ENCODE measurements around the gene SESN1. TPM values are rescaled to one million over a fixed set of nuclear protein-coding genes. Genes with fewer than 3 reads are reported as not detected.

SESN1 gene
- total and polyA plus RNA-seq, 10 donors: 26.8 to 115 (median 59.6) TPM

DNA sequence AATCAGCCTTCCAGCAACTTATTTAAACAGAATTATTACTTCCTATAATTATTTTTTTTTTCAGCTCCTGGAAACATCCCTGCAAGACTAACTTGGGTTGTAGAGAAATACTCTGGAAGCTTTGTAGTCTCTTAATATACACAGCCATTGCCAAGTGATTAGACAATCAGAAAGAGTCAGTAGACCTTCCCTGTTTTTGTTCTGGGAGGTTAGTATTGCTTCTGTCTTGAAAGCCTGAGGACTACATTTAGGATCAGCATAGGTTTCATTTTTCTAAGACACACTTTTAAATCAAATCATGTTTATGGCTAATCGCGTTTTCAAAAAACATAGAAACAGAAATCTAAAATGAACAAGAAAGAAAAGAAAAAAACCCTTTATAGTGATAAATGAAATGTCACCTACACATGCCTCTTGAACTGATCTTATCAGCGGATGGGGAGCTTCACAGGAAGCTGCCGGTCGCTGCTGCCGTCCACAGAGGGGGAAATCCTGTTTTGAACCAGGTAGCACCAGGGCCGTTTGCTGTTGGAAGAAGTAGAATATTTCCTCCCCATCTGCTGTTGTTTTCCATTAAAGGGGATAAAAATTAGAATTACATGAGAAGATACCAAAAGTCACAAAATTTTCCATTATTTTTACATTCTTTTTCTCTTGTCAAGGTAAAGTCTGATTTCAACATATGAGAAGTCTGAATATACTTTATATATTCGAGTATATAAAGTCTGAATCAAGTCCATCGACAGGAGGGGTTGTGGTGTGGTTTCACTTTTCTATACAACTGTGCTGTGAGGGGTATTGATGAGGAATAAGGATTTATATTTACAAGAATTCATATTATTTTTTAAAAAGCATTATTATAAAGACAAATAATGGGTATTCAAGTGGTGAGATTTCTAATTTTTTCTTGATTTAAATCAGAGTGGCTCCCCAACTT lies 151.8 kb downstream of the SESN1 start:
- intact Hi-C loops (cut with DNase I; ENCODE audit: low total_unique reads): no loop called here
- peak overlapping the region; percentile 20 to 85 (median 75) for H3K27ac ChIP-seq
- H3K36me3 ChIP-seq: no peaks in the 10 kb centered on the region
- peak; percentile 87 for DNase-seq
- no peaks in the 10 kb centered on the region for H3K27me3 ChIP-seq (replicated peaks in 1 of 7)
- WGBS, 5 donors: 15 to 30% (median 17%) methylated on average over 9 of the region's 9 CpGs
- H3K4me3 ChIP-seq: peak overlapping the region in 1 of 8 donors; percentile 24
- no peaks in the 10 kb centered on the region for H3K9me3 ChIP-seq
- TF ChIP-seq POLR2AphosphoS5 (IDR thresholded peaks at IDR 0.05) (peak in 1 of 3 donors; percentile 46), POLR2A (IDR thresholded peaks at IDR 0.05) (no peak)
- H3K4me1 ChIP-seq: peaks cover 36 to 68% (median 59%) of the 10 kb centered on the region in 6 donors

DNA sequence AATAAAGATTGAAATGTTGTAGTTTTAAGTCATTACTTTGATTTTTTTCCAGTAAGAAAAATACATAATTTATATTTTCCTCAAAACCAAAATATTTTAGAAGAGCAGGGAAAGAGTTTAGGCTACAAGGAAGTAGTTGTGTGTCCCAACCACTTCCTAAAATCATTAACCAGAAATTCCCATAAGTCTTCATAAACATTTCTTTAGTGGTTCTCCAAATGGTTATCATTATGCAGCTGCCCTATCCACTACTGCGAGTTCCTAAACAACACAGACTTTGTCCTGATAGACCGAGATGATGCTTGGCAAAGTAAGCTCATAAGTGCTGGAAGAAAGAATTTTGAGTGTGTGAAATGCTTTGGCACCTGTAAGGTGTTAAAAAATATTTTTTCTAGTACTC lies 152.8 kb downstream of the SESN1 start:
- no peaks in the 10 kb centered on the region for H3K27me3 ChIP-seq (replicated peaks in 1 of 7)
- no peak for TF ChIP-seq POLR2AphosphoS5 (IDR thresholded peaks at IDR 0.05)
- TF ChIP-seq, protein P1, sequence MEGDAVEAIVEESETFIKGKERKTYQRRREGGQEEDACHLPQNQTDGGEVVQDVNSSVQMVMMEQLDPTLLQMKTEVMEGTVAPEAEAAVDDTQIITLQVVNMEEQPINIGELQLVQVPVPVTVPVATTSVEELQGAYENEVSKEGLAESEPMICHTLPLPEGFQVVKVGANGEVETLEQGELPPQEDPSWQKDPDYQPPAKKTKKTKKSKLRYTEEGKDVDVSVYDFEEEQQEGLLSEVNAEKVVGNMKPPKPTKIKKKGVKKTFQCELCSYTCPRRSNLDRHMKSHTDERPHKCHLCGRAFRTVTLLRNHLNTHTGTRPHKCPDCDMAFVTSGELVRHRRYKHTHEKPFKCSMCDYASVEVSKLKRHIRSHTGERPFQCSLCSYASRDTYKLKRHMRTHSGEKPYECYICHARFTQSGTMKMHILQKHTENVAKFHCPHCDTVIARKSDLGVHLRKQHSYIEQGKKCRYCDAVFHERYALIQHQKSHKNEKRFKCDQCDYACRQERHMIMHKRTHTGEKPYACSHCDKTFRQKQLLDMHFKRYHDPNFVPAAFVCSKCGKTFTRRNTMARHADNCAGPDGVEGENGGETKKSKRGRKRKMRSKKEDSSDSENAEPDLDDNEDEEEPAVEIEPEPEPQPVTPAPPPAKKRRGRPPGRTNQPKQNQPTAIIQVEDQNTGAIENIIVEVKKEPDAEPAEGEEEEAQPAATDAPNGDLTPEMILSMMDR (IDR thresholded peaks at IDR 0.05 in 8 of 11, conservative IDR thresholded peaks at IDR 0.05 in 3 of 11): no peak
- no peak for TF ChIP-seq POLR2A (IDR thresholded peaks at IDR 0.05)
- H3K4me1 ChIP-seq: peaks cover 29 to 58% (median 50%) of the 10 kb centered on the region in 6 donors
- no peaks in the 10 kb centered on the region for H3K36me3 ChIP-seq
- WGBS, 5 donors: 62 to 78% (median 70%) methylated on average over 2 of the region's 2 CpGs
- H3K27ac ChIP-seq: peak overlapping the region in 6 of 8 donors; percentile 20 to 85 (median 75)
- intact Hi-C loops (cut with DNase I; ENCODE audit: low total_unique reads): no loop called here
- H3K4me3 ChIP-seq: no peak overlapping the region
- no peaks in the 10 kb centered on the region for H3K9me3 ChIP-seq
- no peak for DNase-seq

DNA sequence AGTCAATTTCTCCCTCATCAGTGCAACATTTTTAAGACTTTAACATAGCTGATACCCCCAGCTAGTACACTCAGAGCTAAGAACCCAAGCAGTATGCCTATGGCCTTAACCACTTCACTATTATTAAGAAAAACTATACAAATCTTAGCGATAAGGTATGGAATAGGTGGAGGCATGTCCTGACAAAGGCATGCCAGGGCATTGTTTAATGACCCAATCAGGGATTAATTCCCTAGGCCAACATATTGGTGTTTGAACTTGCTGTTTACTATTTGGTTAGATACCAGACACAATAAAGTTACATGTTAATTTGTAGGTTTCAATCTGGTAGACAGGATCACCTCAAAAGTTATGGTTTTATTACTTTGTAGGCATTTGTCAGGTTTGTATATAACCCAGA lies 153.4 kb downstream of the SESN1 start:
- intact Hi-C loops (cut with DNase I; ENCODE audit: low total_unique reads): no loop called here
- Histone ChIP-seq H3K4me1 (peaks cover 25 to 53% (median 44%) of the 10 kb centered on the region in 6 donors), H3K36me3 (no peaks in the 10 kb centered on the region), H3K4me3 (no peak overlapping the region), H3K9me3 (no peaks in the 10 kb centered on the region), H3K27me3 (replicated peaks in 1 of 7) (no peaks in the 10 kb centered on the region), H3K27ac (no peak overlapping the region)
- DNase-seq: no peak
- 94 to 100% (median 96%) methylated on average over 1 of the region's 1 CpG for WGBS, 5 donors
- TF ChIP-seq POLR2AphosphoS5 (IDR thresholded peaks at IDR 0.05) (no peak), POLR2A (IDR thresholded peaks at IDR 0.05) (no peak)
- TF ChIP-seq, protein P1 (IDR thresholded peaks at IDR 0.05 in 8 of 11, conservative IDR thresholded peaks at IDR 0.05 in 3 of 11): no peak

DNA sequence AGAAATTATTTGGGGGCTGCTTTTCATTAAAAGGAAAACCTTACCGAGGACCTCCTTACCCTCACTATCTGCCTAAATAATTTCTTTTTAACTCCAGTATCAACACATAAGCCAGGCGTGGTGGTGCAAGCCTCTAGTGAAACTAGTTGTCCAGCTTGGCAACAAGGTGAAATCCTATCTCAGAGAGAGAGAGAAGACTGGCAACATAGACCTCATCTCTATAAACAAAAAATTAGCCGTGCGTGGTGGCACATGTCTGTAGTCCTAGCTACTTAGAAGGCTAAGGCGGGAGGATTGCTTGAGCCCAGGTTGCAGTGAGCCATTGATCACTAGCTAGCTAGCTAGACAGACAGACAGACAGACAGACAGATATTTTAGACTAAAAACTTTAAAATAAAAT lies 153.9 kb downstream of the SESN1 start:
- 94 to 97% (median 96%) methylated on average over 5 of the region's 5 CpGs for whole genome bisulfite sequencing, 5 donors
- TF ChIP-seq POLR2A (IDR thresholded peaks at IDR 0.05): no peak
- TF ChIP-seq, protein P1 (IDR thresholded peaks at IDR 0.05 in 8 of 11, conservative IDR thresholded peaks at IDR 0.05 in 3 of 11): no peak
- no peak for TF ChIP-seq POLR2AphosphoS5 (IDR thresholded peaks at IDR 0.05)
- no peaks in the 10 kb centered on the region for H3K27me3 ChIP-seq (replicated peaks in 1 of 7)

More for the DNA sequence above, 153.9 kb downstream of the SESN1 start:
- no peak overlapping the region for H3K27ac ChIP-seq
- DNase-seq: no peak
- no peaks in the 10 kb centered on the region for H3K36me3 ChIP-seq
- H3K4me1 ChIP-seq: peaks cover 25 to 47% (median 39%) of the 10 kb centered on the region in 6 donors
- no peak overlapping the region for H3K4me3 ChIP-seq
- intact Hi-C loops (cut with DNase I; ENCODE audit: low total_unique reads): no loop called here
- H3K9me3 ChIP-seq: no peaks in the 10 kb centered on the region
